ENCODE results near the gene SGSM1.

The SGSM1 gene

GRCh38 chr22:24826710-24827285 is 20.8 kb downstream of the SGSM1 start:
- TF ChIP-seq EZH2phosphoT487 (IDR thresholded peaks at IDR 0.05; ENCODE audit: borderline replicate concordance, low read length), result no peak
- TF ChIP-seq CTCF (IDR thresholded peaks at IDR 0.05; ENCODE audit: low read depth, low read length, poor library complexity, severe bottlenecking), result no peak
- no peaks in the 10 kb centered on the region for H3K9me3 ChIP-seq (ENCODE audit: control insufficient read depth, insufficient read depth, low read length)
- no peaks in the 10 kb centered on the region for H3K27me3 ChIP-seq (ENCODE audit: control insufficient read depth, low read length)
- H3F3A ChIP-seq (ENCODE audit: control insufficient read depth, insufficient read depth), result no peaks in the 10 kb centered on the region
- H3K4me3 ChIP-seq (ENCODE audit: low read length), result no peak overlapping the region
- no peaks in the 10 kb centered on the region for H3K36me3 ChIP-seq (ENCODE audit: control insufficient read depth, low read length)
- no peaks in the 10 kb centered on the region for H3K9me2 ChIP-seq (replicated peaks; ENCODE audit: control insufficient read depth, low read length)
- H3K27ac ChIP-seq (ENCODE audit: low read depth, low read length), result no peak overlapping the region
- H3K4me1 ChIP-seq (ENCODE audit: control insufficient read depth, low read length), result no peaks in the 10 kb centered on the region
- no peak overlapping the region for H3K4me2 ChIP-seq (ENCODE audit: low read length)
- H3K79me2 ChIP-seq (ENCODE audit: control insufficient read depth, low read length), result no peaks in the 10 kb centered on the region
- no peaks in the 10 kb centered on the region for H4K20me1 ChIP-seq (ENCODE audit: control insufficient read depth, insufficient read depth, low read depth, low read length)

- H3K79me2 ChIP-seq (ENCODE audit: control insufficient read depth, low read length), result no peaks in the 10 kb centered on the region
- H3K4me1 ChIP-seq (ENCODE audit: control insufficient read depth, low read length), result no peaks in the 10 kb centered on the region
- no peak overlapping the region for H3K27ac ChIP-seq (ENCODE audit: low read depth, low read length)
- H4K20me1 ChIP-seq (ENCODE audit: control insufficient read depth, insufficient read depth, low read depth, low read length), result no peaks in the 10 kb centered on the region
- no peak overlapping the region for H3K4me3 ChIP-seq (ENCODE audit: low read length)
- no peak overlapping the region for H3K4me2 ChIP-seq (ENCODE audit: low read length)
- H3K9me3 ChIP-seq (ENCODE audit: control insufficient read depth, insufficient read depth, low read length), result no peaks in the 10 kb centered on the region
- H3K9me2 ChIP-seq (replicated peaks; ENCODE audit: control insufficient read depth, low read length), result no peaks in the 10 kb centered on the region
- no peak for TF ChIP-seq CTCF (IDR thresholded peaks at IDR 0.05; ENCODE audit: low read depth, low read length, poor library complexity, severe bottlenecking)
- no peak for TF ChIP-seq EZH2phosphoT487 (IDR thresholded peaks at IDR 0.05; ENCODE audit: borderline replicate concordance, low read length)
- H3K36me3 ChIP-seq (ENCODE audit: control insufficient read depth, low read length), result no peaks in the 10 kb centered on the region
- no peaks in the 10 kb centered on the region for H3F3A ChIP-seq (ENCODE audit: control insufficient read depth, insufficient read depth)
- H3K27me3 ChIP-seq (ENCODE audit: control insufficient read depth, low read length), result no peaks in the 10 kb centered on the region
Observed at GRCh38 chr22:24827296-24827695, 21.3 kb downstream of the SGSM1 start.

GRCh38 chr22:24830205-24830979 is 24.4 kb downstream of the SGSM1 start:
- no peaks in the 10 kb centered on the region for H3K9me2 ChIP-seq (replicated peaks; ENCODE audit: control insufficient read depth, low read length)
- H3K27ac ChIP-seq (ENCODE audit: low read depth, low read length), result no peak overlapping the region
- H4K20me1 ChIP-seq (ENCODE audit: control insufficient read depth, insufficient read depth, low read depth, low read length), result no peaks in the 10 kb centered on the region
- H3K79me2 ChIP-seq (ENCODE audit: control insufficient read depth, low read length), result no peaks in the 10 kb centered on the region
- H3K36me3 ChIP-seq (ENCODE audit: control insufficient read depth, low read length), result no peaks in the 10 kb centered on the region
- no peaks in the 10 kb centered on the region for H3K4me1 ChIP-seq (ENCODE audit: control insufficient read depth, low read length)
- no peaks in the 10 kb centered on the region for H3K9me3 ChIP-seq (ENCODE audit: control insufficient read depth, insufficient read depth, low read length)
- H3K4me3 ChIP-seq (ENCODE audit: low read length), result no peak overlapping the region
- no peaks in the 10 kb centered on the region for H3F3A ChIP-seq (ENCODE audit: control insufficient read depth, insufficient read depth)
- H3K4me2 ChIP-seq (ENCODE audit: low read length), result no peak overlapping the region
- TF ChIP-seq CTCF (IDR thresholded peaks at IDR 0.05; ENCODE audit: low read depth, low read length, poor library complexity, severe bottlenecking), result no peak
- no peak for TF ChIP-seq EZH2phosphoT487 (IDR thresholded peaks at IDR 0.05; ENCODE audit: borderline replicate concordance, low read length)
- H3K27me3 ChIP-seq (ENCODE audit: control insufficient read depth, low read length), result no peaks in the 10 kb centered on the region

Measured in DOHH2 (cell line).